ENCODE measurements around the gene KLRB1. TPM values are rescaled to one million over a fixed set of nuclear protein-coding genes. Genes with fewer than 3 reads are reported as not detected.
"Not testable (repeated sequence)": the region's sequence is repeated elsewhere in the genome, so short reads cannot be mapped to it uniquely, and the experiment has no call there.

KLRB1 gene
- total and polyA plus RNA-seq, 3 experiments from 2014 or later = 7.6 to 249 (median 7.6) TPM

- Histone ChIP-seq H3K4me1 (ENCODE audit: insufficient read depth, low read length) (peaks cover 42% of the 10 kb centered on the region), H3K27ac (ENCODE audit: low read depth, low read length) (peak overlapping the region; percentile 93)
Measured at GRCh38 chr12:9646794-9647781, 39.4 kb upstream of the KLRB1 start.

GRCh38 chr12:9644985-9645551, 37.4 kb upstream of the KLRB1 start:
- Mint-ChIP-seq H3K36me3 (peaks cover 9 to 37% (median 25%) of the 10 kb centered on the region in 3 donors), H3K4me3 (peak overlapping the region in 2 of 7 donors; percentile 3 to 70), H3K27ac (peak overlapping the region in 7 of 8 donors; percentile 2 to 68 (median 56)), H3K4me1 (peaks cover 45 to 67% (median 56%) of the 10 kb centered on the region in 3 donors)
- CTCF ChIA-PET = interaction anchor here (1.1 to 1.4 kb wide), 2 partner anchors 63 to 315 kb away, joined by 3 to 4 read pairs; no protein-coding TSS in a partner anchor
- H3K36me3 ChIP-seq (ENCODE audit: insufficient read depth, low read length); POLR2A ChIA-PET; H3K27me3 ChIP-seq (ENCODE audit: insufficient read depth, low read length, poor library complexity, severe bottlenecking); H3K27me3 Mint-ChIP-seq; DNase-seq; H3K27ac ChIP-seq (ENCODE audit: low read depth, low read length); H3K9me3 Mint-ChIP-seq; H3K4me3 ChIP-seq (ENCODE audit: low read length); H3K9me3 ChIP-seq (ENCODE audit: low read length): not testable (repeated sequence)
- H3K4me1 ChIP-seq (ENCODE audit: insufficient read depth, low read length) = peaks cover 29% of the 10 kb centered on the region

More at GRCh38 chr12:9646794-9647781, 39.4 kb upstream of the KLRB1 start:
- Mint-ChIP-seq H3K4me1 (peaks cover 54 to 70% (median 70%) of the 10 kb centered on the region in 3 donors), H3K9me3 (peaks cover 2 to 17% (median 11%) of the 10 kb centered on the region in 5 donors), H3K27ac (peak overlapping the region; percentile 90 to 98 (median 96)), H3K27me3 (peaks cover 0 to 7% of the 10 kb centered on the region in 2 donors), H3K4me3 (peak overlapping the region; percentile 85 to 99 (median 96)), H3K36me3 (peaks cover 14 to 40% (median 36%) of the 10 kb centered on the region in 3 donors)
- Histone ChIP-seq H3K9me3 (ENCODE audit: low read length) (no peaks in the 10 kb centered on the region), H3K4me3 (ENCODE audit: low read length) (peak overlapping the region; percentile 92), H3K27me3 (ENCODE audit: insufficient read depth, low read length, poor library complexity, severe bottlenecking) (no peaks in the 10 kb centered on the region), H3K36me3 (ENCODE audit: insufficient read depth, low read length) (no peaks in the 10 kb centered on the region)
- POLR2A ChIA-PET = interaction anchor here (0.6 to 3.0 kb wide), 22 partner anchors 8 to 114 kb away, joined by 3 to 44 read pairs (median 6); partner anchors contain the start of genes CD69 and CLEC2D
- DNase-seq = no peak
- CTCF ChIA-PET = interaction anchor here (0.6 to 3.2 kb wide), 17 partner anchors 9 to 111 kb away, joined by 3 to 20 read pairs (median 6); partner anchors contain the start of gene CLEC2D

- Histone ChIP-seq H3K4me1 (ENCODE audit: insufficient read depth, low read length) (peaks cover 37% of the 10 kb centered on the region), H3K27me3 (ENCODE audit: insufficient read depth, low read length, poor library complexity, severe bottlenecking) (no peaks in the 10 kb centered on the region), H3K27ac (ENCODE audit: low read depth, low read length) (no peak overlapping the region), H3K4me3 (ENCODE audit: low read length) (no peak overlapping the region), H3K36me3 (ENCODE audit: insufficient read depth, low read length) (no peaks in the 10 kb centered on the region), H3K9me3 (ENCODE audit: low read length) (no peaks in the 10 kb centered on the region)
- H3K27me3 Mint-ChIP-seq = no peaks in the 10 kb centered on the region
- H3K36me3 Mint-ChIP-seq = peaks cover 3 to 30% (median 8%) of the 10 kb centered on the region in 3 donors
- H3K27ac Mint-ChIP-seq = peak overlapping the region in 6 of 8 donors; percentile 60 to 89 (median 82)
- ChIA-PET CTCF (interaction anchor here (1.5 to 2.1 kb wide), 2 partner anchors 56 to 65 kb away, joined by 3 to 8 read pairs; no protein-coding TSS in a partner anchor), POLR2A (no interaction called here)
- H3K4me3 Mint-ChIP-seq = peak overlapping the region in 4 of 7 donors; percentile 8 to 81 (median 58)
- no peak for DNase-seq
- H3K4me1 Mint-ChIP-seq = peaks cover 50 to 80% (median 69%) of the 10 kb centered on the region in 3 donors
- peaks cover 2 to 12% (median 5%) of the 10 kb centered on the region in 5 donors for H3K9me3 Mint-ChIP-seq
Measured at GRCh38 chr12:9643266-9643660, 35.5 kb upstream of the KLRB1 start.

- ChIA-PET CTCF (interaction anchor here (1.5 to 2.1 kb wide), 2 partner anchors 57 to 65 kb away, joined by 3 to 8 read pairs; no protein-coding TSS in a partner anchor), POLR2A (interaction anchor here (1.2 kb wide), 1 partner anchor 8 kb away, joined by 3 read pairs; no protein-coding TSS in a partner anchor)
- Histone ChIP-seq H3K27ac (ENCODE audit: low read depth, low read length) (no peak overlapping the region), H3K27me3 (ENCODE audit: insufficient read depth, low read length, poor library complexity, severe bottlenecking) (no peaks in the 10 kb centered on the region), H3K9me3 (ENCODE audit: low read length) (no peaks in the 10 kb centered on the region), H3K4me3 (ENCODE audit: low read length) (no peak overlapping the region), H3K4me1 (ENCODE audit: insufficient read depth, low read length) (peaks cover 41% of the 10 kb centered on the region), H3K36me3 (ENCODE audit: insufficient read depth, low read length) (no peaks in the 10 kb centered on the region)
- no peak for DNase-seq
- Mint-ChIP-seq H3K4me3 (peak overlapping the region in 4 of 7 donors; percentile 34 to 81 (median 56)), H3K36me3 (peaks cover 3 to 30% (median 5%) of the 10 kb centered on the region in 3 donors), H3K27ac (peak overlapping the region in 7 of 8 donors; percentile 54 to 86 (median 79)), H3K9me3 (peaks cover 2 to 12% (median 5%) of the 10 kb centered on the region in 5 donors), H3K27me3 (peaks cover 0 to under 1% of the 10 kb centered on the region in 2 donors), H3K4me1 (peaks cover 54 to 86% (median 73%) of the 10 kb centered on the region in 3 donors)
Measured at GRCh38 chr12:9642606-9643265, 35.0 kb upstream of the KLRB1 start.

- DNase-seq = no peak
- Histone ChIP-seq H3K4me3 (ENCODE audit: low read length) (no peak overlapping the region), H3K27me3 (ENCODE audit: insufficient read depth, low read length, poor library complexity, severe bottlenecking) (no peaks in the 10 kb centered on the region), H3K36me3 (ENCODE audit: insufficient read depth, low read length) (no peaks in the 10 kb centered on the region), H3K4me1 (ENCODE audit: insufficient read depth, low read length) (peaks cover 42% of the 10 kb centered on the region), H3K27ac (ENCODE audit: low read depth, low read length) (no peak overlapping the region), H3K9me3 (ENCODE audit: low read length) (no peaks in the 10 kb centered on the region)
- Mint-ChIP-seq H3K36me3 (peaks cover 0 to 26% (median 4%) of the 10 kb centered on the region in 3 donors), H3K4me1 (peaks cover 54 to 86% (median 72%) of the 10 kb centered on the region in 3 donors), H3K27me3 (peaks cover 0 to 2% of the 10 kb centered on the region in 2 donors), H3K27ac (no peak overlapping the region), H3K4me3 (no peak overlapping the region), H3K9me3 (peaks cover 0 to 10% (median 2%) of the 10 kb centered on the region in 5 donors)
- POLR2A ChIA-PET = no interaction called here
- CTCF ChIA-PET = interaction anchor here (2.5 kb wide), 1 partner anchor 68 kb away, joined by 7 read pairs; no protein-coding TSS in a partner anchor
Measured at GRCh38 chr12:9640024-9640423, 32.3 kb upstream of the KLRB1 start.

- POLR2A ChIA-PET = interaction anchor here (0.8 kb wide), 1 partner anchor 65 kb away, joined by 4 read pairs; no protein-coding TSS in a partner anchor
- Histone ChIP-seq H3K4me3 (ENCODE audit: low read length) (no peak overlapping the region), H3K36me3 (ENCODE audit: insufficient read depth, low read length) (no peaks in the 10 kb centered on the region), H3K9me3 (ENCODE audit: low read length) (no peaks in the 10 kb centered on the region), H3K27ac (ENCODE audit: low read depth, low read length) (no peak overlapping the region), H3K27me3 (ENCODE audit: insufficient read depth, low read length, poor library complexity, severe bottlenecking) (no peaks in the 10 kb centered on the region), H3K4me1 (ENCODE audit: insufficient read depth, low read length) (peaks cover 57% of the 10 kb centered on the region)
- CTCF ChIA-PET = interaction anchor here (1.0 to 6.3 kb wide), 2 partner anchors 11 to 71 kb away, joined by 4 to 80 read pairs; no protein-coding TSS in a partner anchor
- Mint-ChIP-seq H3K27ac (peak overlapping the region in 1 of 8 donors; percentile 47), H3K36me3 (peaks cover 1 to 18% (median 6%) of the 10 kb centered on the region in 3 donors), H3K4me1 (peaks cover 49 to 84% (median 73%) of the 10 kb centered on the region in 3 donors), H3K27me3 (peaks cover 0 to 2% of the 10 kb centered on the region in 2 donors), H3K4me3 (peak overlapping the region in 1 of 7 donors; percentile 66), H3K9me3 (peaks cover 0 to 6% (median 0%) of the 10 kb centered on the region in 5 donors)
- DNase-seq = no peak
Measured at GRCh38 chr12:9636851-9637206, 29.1 kb upstream of the KLRB1 start.
